DOHH2 (cell line): Measurements from ENCODE around the gene ORAI1.

ENCODE experiments used
- H3F3A ChIP-seq: fragments of 200-600 bp; sonication (generic), shearing (Covaris generic); 2 replicates; pipeline ENCODE4 v1.6.0; 2016; ENCODE audit warnings: antibody characterized with exemption, mild to moderate bottlenecking; ENCODE audit not compliant: control insufficient read depth, insufficient read depth
- H3K27ac ChIP-seq: fragments of 200-600 bp; sonication (generic); 2 replicates; pipeline ENCODE4 v1.5.1; 2014; ENCODE audit warnings: low read depth, mild to moderate bottlenecking, low read length, moderate library complexity
- H3K27me3 ChIP-seq: fragments of 200-600 bp; sonication (generic); 2 replicates; pipeline ENCODE4 v1.6.1; 2014; ENCODE audit warnings: mild to moderate bottlenecking, low read length, mixed read lengths; ENCODE audit not compliant: control insufficient read depth
- H3K36me3 ChIP-seq: fragments of 200-600 bp; sonication (generic); 2 replicates; pipeline ENCODE4 v1.6.1; 2014; ENCODE audit warnings: mild to moderate bottlenecking, low read length, moderate library complexity, mixed read lengths; ENCODE audit not compliant: control insufficient read depth
- H3K4me1 ChIP-seq: fragments of 200-600 bp; sonication (generic); 2 replicates; pipeline ENCODE4 v1.6.1; 2014; ENCODE audit warnings: mild to moderate bottlenecking, low read length, mixed read lengths; ENCODE audit not compliant: control insufficient read depth
- H3K4me2 ChIP-seq: fragments of 200-600 bp; sonication (generic); 2 replicates; pipeline ENCODE4 v1.6.0; 2014; ENCODE audit warnings: mild to moderate bottlenecking, low read length, moderate library complexity
- H3K4me3 ChIP-seq: fragments of 200-600 bp; sonication (generic); 2 replicates; pipeline ENCODE4 v1.5.1; 2014; ENCODE audit warnings: mild to moderate bottlenecking, low read length, mixed read lengths
- H3K79me2 ChIP-seq: fragments of 200-600 bp; sonication (generic); 2 replicates; pipeline ENCODE4 v1.6.1; 2014; ENCODE audit warnings: mild to moderate bottlenecking, low read length, mixed read lengths; ENCODE audit not compliant: control insufficient read depth
- H3K9me2 ChIP-seq: fragments of 200-600 bp; sonication (generic); replicated peaks from 2 replicates; pipeline ENCODE4 v1.6.1; 2014; ENCODE audit warnings: mild to moderate bottlenecking, low read length, mixed read lengths; ENCODE audit not compliant: control insufficient read depth
- H3K9me3 ChIP-seq: fragments of 200-600 bp; sonication (generic); 2 replicates; pipeline ENCODE4 v1.6.1; 2014; ENCODE audit warnings: antibody characterized with exemption, low read length, mixed read lengths; ENCODE audit not compliant: control insufficient read depth, insufficient read depth
- H4K20me1 ChIP-seq: fragments of 200-600 bp; sonication (generic); 2 replicates; pipeline ENCODE4 v1.6.0; 2014; ENCODE audit warnings: low read depth, mild to moderate bottlenecking, antibody characterized with exemption, low read length, moderate library complexity; ENCODE audit not compliant: control insufficient read depth, insufficient read depth
- CTCF ChIP-seq: fragments of 200-600 bp; sonication (generic); IDR thresholded peaks from one replicate; pipeline ENCODE4 v1.5.1; 2014; ENCODE audit warnings: antibody characterized with exemption, mild to moderate bottlenecking, low read depth, low read length; ENCODE audit not compliant: poor library complexity, severe bottlenecking
- EZH2phosphoT487 ChIP-seq: fragments of 200-600 bp; sonication (generic); IDR thresholded peaks from 2 replicates; pipeline ENCODE4 v1.6.1; 2017; ENCODE audit warnings: borderline replicate concordance, mild to moderate bottlenecking, antibody characterized with exemption, low read length, moderate library complexity, mixed read lengths

The ORAI1 gene

GRCh38 chr12:121590476-121591143 is 35.7 kb upstream of the ORAI1 start:
- no peaks in the 10 kb centered on the region for H3K36me3 ChIP-seq
- no peaks in the 10 kb centered on the region for H4K20me1 ChIP-seq
- H3K79me2 ChIP-seq, result no peaks in the 10 kb centered on the region
- H3K27ac ChIP-seq, result peak overlapping the region; percentile 98
- no peaks in the 10 kb centered on the region for H3K27me3 ChIP-seq
- TF ChIP-seq EZH2phosphoT487 (no peak), CTCF (no peak)
- H3F3A ChIP-seq, result peaks cover 16% of the 10 kb centered on the region
- H3K9me2 ChIP-seq, result no peaks in the 10 kb centered on the region
- H3K9me3 ChIP-seq, result no peaks in the 10 kb centered on the region
- H3K4me2 ChIP-seq, result peak overlapping the region; percentile 100
- peak overlapping the region; percentile 82 for H3K4me3 ChIP-seq
- peaks cover 43% of the 10 kb centered on the region for H3K4me1 ChIP-seq

GRCh38 chr12:121592320-121592719 is 34.0 kb upstream of the ORAI1 start:
- peaks cover 37% of the 10 kb centered on the region for H3K4me1 ChIP-seq
- H3K9me2 ChIP-seq, result no peaks in the 10 kb centered on the region
- H3K27me3 ChIP-seq, result no peaks in the 10 kb centered on the region
- H3K4me3 ChIP-seq, result no peak overlapping the region
- no peaks in the 10 kb centered on the region for H4K20me1 ChIP-seq
- H3F3A ChIP-seq, result peaks cover 16% of the 10 kb centered on the region
- no peaks in the 10 kb centered on the region for H3K79me2 ChIP-seq
- H3K36me3 ChIP-seq, result no peaks in the 10 kb centered on the region
- H3K27ac ChIP-seq, result no peak overlapping the region
- no peak overlapping the region for H3K4me2 ChIP-seq
- TF ChIP-seq CTCF (no peak), EZH2phosphoT487 (no peak)
- no peaks in the 10 kb centered on the region for H3K9me3 ChIP-seq

- H3K27me3 ChIP-seq, result no peaks in the 10 kb centered on the region
- TF ChIP-seq EZH2phosphoT487 (no peak), CTCF (no peak)
- no peak overlapping the region for H3K4me2 ChIP-seq
Measured at GRCh38 chr12:121595520-121595919, 30.8 kb upstream of the ORAI1 start.

More at GRCh38 chr12:121595520-121595919, 30.8 kb upstream of the ORAI1 start:
- H3K4me1 ChIP-seq, result peaks cover 18% of the 10 kb centered on the region
- H4K20me1 ChIP-seq, result no peaks in the 10 kb centered on the region
- no peak overlapping the region for H3K27ac ChIP-seq
- H3K79me2 ChIP-seq, result no peaks in the 10 kb centered on the region
- peaks cover 7% of the 10 kb centered on the region for H3F3A ChIP-seq
- H3K9me3 ChIP-seq, result no peaks in the 10 kb centered on the region
- H3K4me3 ChIP-seq, result no peak overlapping the region
- no peaks in the 10 kb centered on the region for H3K9me2 ChIP-seq
- no peaks in the 10 kb centered on the region for H3K36me3 ChIP-seq
